Measurements from ENCODE around the gene RNASET2. TPM values are rescaled to one million over a fixed set of nuclear protein-coding genes. Genes with fewer than 3 reads are reported as not detected.
A peak's percentile ranks its signal among the peaks of the same experiment; 100 is the strongest.

Gene RNASET2
- polyA plus RNA-seq, 3 donors = 432 to 562 (median 493) TPM

DNA sequence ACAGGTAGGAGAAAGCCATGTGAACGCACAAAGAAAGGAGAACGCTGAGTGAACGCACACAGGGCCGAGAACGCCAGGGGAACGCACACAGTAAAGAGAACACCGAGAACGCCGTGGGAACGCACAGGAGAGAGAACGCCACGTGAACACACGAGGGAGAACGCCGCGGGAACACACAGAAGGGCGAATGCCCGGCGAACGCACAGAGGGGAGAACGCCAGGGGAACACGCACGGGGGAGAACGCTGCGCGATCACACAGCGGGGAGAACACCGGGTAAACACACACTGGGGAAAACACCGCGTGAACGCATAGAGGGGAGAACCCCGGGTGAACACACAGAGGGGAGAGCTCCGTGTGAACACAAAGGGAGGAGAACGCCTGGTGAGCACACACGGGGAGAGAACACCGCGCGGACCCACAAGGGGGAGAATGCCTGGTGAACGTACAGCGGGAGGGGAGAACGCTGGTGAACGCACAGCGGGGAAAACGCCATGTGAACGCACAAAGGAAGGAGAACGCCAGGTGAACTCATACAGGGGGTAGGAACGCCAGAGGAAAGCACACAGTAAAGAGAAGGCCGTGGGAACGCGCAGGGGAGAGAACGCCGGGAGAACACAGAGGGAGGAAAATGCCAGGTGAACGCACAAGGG is 55.3 kb downstream of the RNASET2 start:
- Mint-ChIP-seq H3K27ac (peak overlapping the region in 1 of 7 donors; percentile 15), H3K4me1 (peaks cover 2% of the 10 kb centered on the region), H3K36me3 (peaks cover 0 to 11% of the 10 kb centered on the region in 2 donors), H3K4me3 (peak overlapping the region in 1 of 2 donors; percentile 21), H3K27me3 (ENCODE audit: low read depth in 3 of 3) (peaks cover 0 to 8% (median 6%) of the 10 kb centered on the region in 3 donors), H3K9me3 (peaks cover 15 to 28% (median 24%) of the 10 kb centered on the region in 7 donors)
- TF ChIP-seq, protein P1, sequence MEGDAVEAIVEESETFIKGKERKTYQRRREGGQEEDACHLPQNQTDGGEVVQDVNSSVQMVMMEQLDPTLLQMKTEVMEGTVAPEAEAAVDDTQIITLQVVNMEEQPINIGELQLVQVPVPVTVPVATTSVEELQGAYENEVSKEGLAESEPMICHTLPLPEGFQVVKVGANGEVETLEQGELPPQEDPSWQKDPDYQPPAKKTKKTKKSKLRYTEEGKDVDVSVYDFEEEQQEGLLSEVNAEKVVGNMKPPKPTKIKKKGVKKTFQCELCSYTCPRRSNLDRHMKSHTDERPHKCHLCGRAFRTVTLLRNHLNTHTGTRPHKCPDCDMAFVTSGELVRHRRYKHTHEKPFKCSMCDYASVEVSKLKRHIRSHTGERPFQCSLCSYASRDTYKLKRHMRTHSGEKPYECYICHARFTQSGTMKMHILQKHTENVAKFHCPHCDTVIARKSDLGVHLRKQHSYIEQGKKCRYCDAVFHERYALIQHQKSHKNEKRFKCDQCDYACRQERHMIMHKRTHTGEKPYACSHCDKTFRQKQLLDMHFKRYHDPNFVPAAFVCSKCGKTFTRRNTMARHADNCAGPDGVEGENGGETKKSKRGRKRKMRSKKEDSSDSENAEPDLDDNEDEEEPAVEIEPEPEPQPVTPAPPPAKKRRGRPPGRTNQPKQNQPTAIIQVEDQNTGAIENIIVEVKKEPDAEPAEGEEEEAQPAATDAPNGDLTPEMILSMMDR (IDR thresholded peaks at IDR 0.05) = no peak
- intact Hi-C loops (cut with micrococcal nuclease) = no loop called here
- H3K4me2 ChIP-seq (replicated peaks; ENCODE audit: extremely low read depth, low read length, poor library complexity, severe bottlenecking) = no peak overlapping the region
- H3K27ac ChIP-seq (ENCODE audit: low read depth in 1 of 2, low read length in 2 of 2) = no peak overlapping the region
- peaks cover 14 to 35% of the 10 kb centered on the region in 2 donors for H3K9me3 ChIP-seq (replicated peaks in 1 of 2; ENCODE audit: control insufficient read depth in 1 of 2, insufficient read depth in 1 of 2, low read length in 2 of 2)
- no peaks in the 10 kb centered on the region for H3K79me2 ChIP-seq (ENCODE audit: insufficient read depth, low read length)
- WGBS (ENCODE audit: insufficient coverage) = 96% methylated on average over 53 of the region's 53 CpGs
- no peaks in the 10 kb centered on the region for H3K36me3 ChIP-seq (replicated peaks in 1 of 2; ENCODE audit: control insufficient read depth in 1 of 2, insufficient read depth in 2 of 2, low read length in 2 of 2)
- H3K4me3 ChIP-seq (replicated peaks in 1 of 3; ENCODE audit: low read depth in 2 of 3, low read length in 3 of 3) = no peak overlapping the region
- no peak overlapping the region for H3K9ac ChIP-seq (ENCODE audit: insufficient read depth, low read length, poor library complexity, severe bottlenecking)
- no peaks in the 10 kb centered on the region for H3K27me3 ChIP-seq (ENCODE audit: control insufficient read depth in 2 of 2, insufficient read depth in 2 of 2, low read length in 2 of 2)
- H3K4me1 ChIP-seq (ENCODE audit: control insufficient read depth in 1 of 2, insufficient read depth in 2 of 2, low read length in 2 of 2) = no peaks in the 10 kb centered on the region
- no peaks in the 10 kb centered on the region for H4K20me1 ChIP-seq (ENCODE audit: insufficient read depth, low read length)
- DNase-seq = no peak
- no peak overlapping the region for H2AFZ ChIP-seq (ENCODE audit: insufficient read depth, low read depth, low read length, poor library complexity, severe bottlenecking)

DNA sequence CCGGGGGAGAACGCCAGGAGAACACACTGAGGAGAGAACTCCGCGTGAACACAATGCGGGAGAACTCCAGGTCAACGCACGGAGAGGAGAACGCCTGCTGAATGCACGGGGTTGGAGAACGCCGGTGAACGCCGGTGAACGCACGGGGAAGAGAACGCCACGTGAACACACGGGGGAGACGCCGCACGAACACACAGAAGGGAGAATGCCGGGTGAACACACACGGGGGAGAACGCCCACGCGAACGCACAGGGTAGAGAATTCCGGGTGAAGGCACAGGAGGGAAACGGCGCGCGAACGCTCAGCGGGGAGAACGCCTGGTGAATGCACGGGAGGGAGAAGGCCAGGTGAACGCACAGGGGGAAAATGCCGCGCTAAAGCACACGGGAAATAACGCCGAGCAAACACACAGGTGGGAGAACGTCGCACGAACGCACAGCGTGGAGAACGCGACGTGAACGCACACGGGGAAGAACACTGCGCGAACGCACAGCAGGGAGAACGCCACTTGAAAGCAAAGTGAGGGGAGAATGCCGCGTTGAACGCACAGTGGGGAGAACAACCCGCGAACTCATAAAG is 56.1 kb downstream of the RNASET2 start:
- Mint-ChIP-seq H3K9me3 (peaks cover 15 to 28% (median 24%) of the 10 kb centered on the region in 7 donors), H3K4me3 (no peak overlapping the region), H3K27ac (peak overlapping the region in 1 of 7 donors; percentile 50), H3K4me1 (peaks cover under 1% of the 10 kb centered on the region), H3K36me3 (peaks cover 0 to 11% of the 10 kb centered on the region in 2 donors), H3K27me3 (ENCODE audit: low read depth in 3 of 3) (peaks cover 0 to 7% (median 6%) of the 10 kb centered on the region in 3 donors)
- Histone ChIP-seq H3K4me2 (replicated peaks; ENCODE audit: extremely low read depth, low read length, poor library complexity, severe bottlenecking) (no peak overlapping the region), H3K27ac (ENCODE audit: low read depth in 1 of 2, low read length in 2 of 2) (no peak overlapping the region), H4K20me1 (ENCODE audit: insufficient read depth, low read length) (no peaks in the 10 kb centered on the region), H3K27me3 (ENCODE audit: control insufficient read depth in 2 of 2, insufficient read depth in 2 of 2, low read length in 2 of 2) (no peaks in the 10 kb centered on the region), H3K4me3 (replicated peaks in 1 of 3; ENCODE audit: low read depth in 2 of 3, low read length in 3 of 3) (no peak overlapping the region), H3K9me3 (replicated peaks in 1 of 2; ENCODE audit: control insufficient read depth in 1 of 2, insufficient read depth in 1 of 2, low read length in 2 of 2) (peaks cover 14 to 35% of the 10 kb centered on the region in 2 donors), H3K79me2 (ENCODE audit: insufficient read depth, low read length) (no peaks in the 10 kb centered on the region), H2AFZ (ENCODE audit: insufficient read depth, low read depth, low read length, poor library complexity, severe bottlenecking) (no peak overlapping the region), H3K36me3 (replicated peaks in 1 of 2; ENCODE audit: control insufficient read depth in 1 of 2, insufficient read depth in 2 of 2, low read length in 2 of 2) (no peaks in the 10 kb centered on the region), H3K4me1 (ENCODE audit: control insufficient read depth in 1 of 2, insufficient read depth in 2 of 2, low read length in 2 of 2) (no peaks in the 10 kb centered on the region), H3K9ac (ENCODE audit: insufficient read depth, low read length, poor library complexity, severe bottlenecking) (no peak overlapping the region)
- no peak for DNase-seq
- 98% methylated on average over 61 of the region's 61 CpGs for WGBS (ENCODE audit: insufficient coverage)
- intact Hi-C loops (cut with micrococcal nuclease) = no loop called here
- TF ChIP-seq, protein P1 (IDR thresholded peaks at IDR 0.05) = no peak

Measured in CD14-positive monocyte (primary cell).